GM18870 (cell line): ENCODE measurements around the gene PIAS1.
"Not testable (repeated sequence)": the region's sequence is repeated elsewhere in the genome, so short reads cannot be mapped to it uniquely, and the experiment has no call there.

Experiments used
- ATAC-seq: cut with Tn5 transposase; IDR thresholded peaks from one replicate; pipeline ENCODE4 v1.9.1; 2021; ENCODE audit warnings: moderate library complexity; ENCODE audit not compliant: unreplicated experiment

The PIAS1 gene

GRCh38 chr15:68201153-68201878 lies 147.2 kb downstream of the PIAS1 start:
- ATAC-seq = no peak

GRCh38 chr15:68201879-68202261 lies 147.8 kb downstream of the PIAS1 start:
- no peak for ATAC-seq

- not testable (repeated sequence) for ATAC-seq
Observed at GRCh38 chr15:68202994-68203393, 148.9 kb downstream of the PIAS1 start.

GRCh38 chr15:68203486-68203885 lies 149.4 kb downstream of the PIAS1 start:
- ATAC-seq = no peak

- ATAC-seq = no peak
Observed at GRCh38 chr15:68203956-68204355, 149.8 kb downstream of the PIAS1 start.

- no peak for ATAC-seq
Observed at GRCh38 chr15:68204361-68204760, 150.2 kb downstream of the PIAS1 start.

- ATAC-seq = no peak
Observed at GRCh38 chr15:68204776-68205557, 150.9 kb downstream of the PIAS1 start, which contains the start of gene CALML4. CALML4 (minus strand) TSS chr15:68205332; CDS start chr15:68205247, 85 bp downstream.

- ATAC-seq = no peak
Observed at GRCh38 chr15:68205558-68205944, 151.4 kb downstream of the PIAS1 start.

- ATAC-seq = no peak
Observed at GRCh38 chr15:68205954-68206539, 151.9 kb downstream of the PIAS1 start.

GRCh38 chr15:68206711-68207151 lies 152.6 kb downstream of the PIAS1 start:
- ATAC-seq = no peak

GRCh38 chr15:68207176-68207935 lies 153.2 kb downstream of the PIAS1 start:
- ATAC-seq = no peak

GRCh38 chr15:68208136-68208535 lies 154.0 kb downstream of the PIAS1 start:
- ATAC-seq = no peak

GRCh38 chr15:68208636-68209240 lies 154.6 kb downstream of the PIAS1 start:
- ATAC-seq = no peak

- ATAC-seq = no peak
Observed at GRCh38 chr15:68209272-68209671, 155.2 kb downstream of the PIAS1 start.

GRCh38 chr15:68209735-68210408 lies 155.8 kb downstream of the PIAS1 start:
- ATAC-seq = no peak

GRCh38 chr15:68210409-68210756 lies 156.3 kb downstream of the PIAS1 start:
- no peak for ATAC-seq

- no peak for ATAC-seq
Observed at GRCh38 chr15:68210821-68211655, 156.9 kb downstream of the PIAS1 start.

GRCh38 chr15:68211656-68212320 lies 157.7 kb downstream of the PIAS1 start:
- ATAC-seq = no peak

- ATAC-seq = not testable (repeated sequence)
Observed at GRCh38 chr15:68213491-68213845, 159.4 kb downstream of the PIAS1 start.
